NCI-H2171 treated with DMSO at 0.1 percent for 48 hours (cell line): ENCODE data around the gene TNFAIP8L3.
"Not testable (repeated sequence)": the region's sequence is repeated elsewhere in the genome, so short reads cannot be mapped to it uniquely, and the experiment has no call there.

Experiments used
- DNase-seq: peaks from one replicate; lab custom pipeline; 2025; lab: John Stamatoyannopoulos, UW

The TNFAIP8L3 gene

GRCh38 chr15:51060030-51060673 lies 34.6 kb downstream of the TNFAIP8L3 start:
- no peak for DNase-seq

- DNase-seq: peak; percentile 89
Measured at GRCh38 chr15:51054535-51054934, 40.2 kb downstream of the TNFAIP8L3 start.

GRCh38 chr15:51053571-51053970 lies 41.1 kb downstream of the TNFAIP8L3 start:
- DNase-seq: no peak

- DNase-seq: peak; percentile 66
Measured at GRCh38 chr15:51051776-51052175, 42.9 kb downstream of the TNFAIP8L3 start.

GRCh38 chr15:51049081-51049480 lies 45.6 kb downstream of the TNFAIP8L3 start:
- DNase-seq: no peak

GRCh38 chr15:51048308-51048707 lies 46.4 kb downstream of the TNFAIP8L3 start:
- no peak for DNase-seq

GRCh38 chr15:51046799-51047449 lies 47.8 kb downstream of the TNFAIP8L3 start:
- no peak for DNase-seq

GRCh38 chr15:51046016-51046415 lies 48.7 kb downstream of the TNFAIP8L3 start:
- DNase-seq: no peak

GRCh38 chr15:51044037-51044727 lies 50.5 kb downstream of the TNFAIP8L3 start:
- no peak for DNase-seq

- no peak for DNase-seq
Measured at GRCh38 chr15:51038974-51039319, 55.8 kb downstream of the TNFAIP8L3 start.

GRCh38 chr15:51038162-51038973 lies 56.3 kb downstream of the TNFAIP8L3 start:
- no peak for DNase-seq

GRCh38 chr15:51037474-51037873 lies 57.2 kb downstream of the TNFAIP8L3 start:
- DNase-seq: not testable (repeated sequence)

GRCh38 chr15:51030649-51031316 lies 63.9 kb downstream of the TNFAIP8L3 start:
- no peak for DNase-seq

GRCh38 chr15:51025454-51025846 lies 69.3 kb downstream of the TNFAIP8L3 start:
- DNase-seq: peak; percentile 86

GRCh38 chr15:51024735-51025453 lies 69.8 kb downstream of the TNFAIP8L3 start:
- DNase-seq: peak; percentile 98

- DNase-seq: peak; percentile 88
Measured at GRCh38 chr15:51023499-51023898, 71.2 kb downstream of the TNFAIP8L3 start.

- DNase-seq: peak; percentile 57
Measured at GRCh38 chr15:51022206-51022605, 72.5 kb downstream of the TNFAIP8L3 start.

- no peak for DNase-seq
Measured at GRCh38 chr15:51016615-51017014, 78.1 kb downstream of the TNFAIP8L3 start.

- no peak for DNase-seq
Measured at GRCh38 chr15:51011212-51011611, 83.5 kb downstream of the TNFAIP8L3 start.

GRCh38 chr15:51007131-51007666 lies 87.5 kb downstream of the TNFAIP8L3 start:
- DNase-seq: peak; percentile 16
